Type B pancreatic cell (in vitro differentiated cells): ENCODE data around the gene PRMT5. TPM values are rescaled to one million over a fixed set of nuclear protein-coding genes. Genes with fewer than 3 reads are reported as not detected.

Experiments used
- DNase-seq: peaks from one replicate; pipeline ENCODE4 v3.0.0; 2021; ENCODE audit warnings: mixed read lengths; ENCODE audit not compliant: unreplicated experiment; ENCODE audit errors: extremely low spot score
- H3K27ac Mint-ChIP-seq: 2 replicates; pipeline ENCODE4 v1.8.0; 2021; ENCODE audit warnings: mild to moderate bottlenecking, mixed read lengths
- H3K27me3 Mint-ChIP-seq: 2 replicates; pipeline ENCODE4 v1.8.0; 2021; ENCODE audit warnings: mixed read lengths
- H3K36me3 Mint-ChIP-seq: 2 replicates; pipeline ENCODE4 v1.8.0; 2021; ENCODE audit warnings: mixed read lengths
- H3K4me1 Mint-ChIP-seq: one replicate; pipeline ENCODE4 v1.8.0; 2021; ENCODE audit warnings: mixed read lengths; ENCODE audit not compliant: unreplicated experiment
- H3K4me3 Mint-ChIP-seq: 2 replicates; pipeline ENCODE4 v1.8.0; 2021; ENCODE audit warnings: mild to moderate bottlenecking, mixed read lengths
- H3K9me3 Mint-ChIP-seq: 2 replicates; pipeline ENCODE4 v1.8.0; 2021; ENCODE audit warnings: mixed read lengths
- CTCF ChIP-seq: fragments of 200-600 bp; sonication (generic); conservative IDR thresholded peaks from 2 replicates; pipeline ENCODE4 v1.5.0; 2021; ENCODE audit warnings: antibody characterized with exemption, mild to moderate bottlenecking
- total RNA-seq: library from RNA; stranded (reverse); gene quantifications from 2 replicates; pipeline ENCODE4 v1.2.1, GENCODE V29; 2021; ENCODE audit warnings: low replicate concordance

PRMT5 gene
- total RNA-seq, 1 donor from 2014 or later: 134 TPM

- Mint-ChIP-seq H3K27ac (peak within 1 kb of the TSS; percentile 82), H3K27me3 (no peaks in the 10 kb centered on the region), H3K4me3 (peak within 1 kb of the TSS; percentile 74), H3K36me3 (peaks cover 5% of the 10 kb centered on the region), H3K4me1 (peaks cover 44% of the 10 kb centered on the region), H3K9me3 (no peaks in the 10 kb centered on the region)
- no peak for DNase-seq
- no peak for TF ChIP-seq CTCF
Measured at GRCh38 chr14:22883173-22883976, 45.8 kb downstream of the PRMT5 start, which contains the start of gene REM2. Gene REM2 (plus strand): TSS chr14:22883222. CDS start chr14:22883288, 66 bp downstream.

GRCh38 chr14:22882529-22883172, 46.5 kb downstream of the PRMT5 start:
- peak overlapping the region; percentile 82 for H3K27ac Mint-ChIP-seq
- H3K4me1 Mint-ChIP-seq: peaks cover 43% of the 10 kb centered on the region
- H3K27me3 Mint-ChIP-seq: no peaks in the 10 kb centered on the region
- no peak for DNase-seq
- no peaks in the 10 kb centered on the region for H3K9me3 Mint-ChIP-seq
- H3K4me3 Mint-ChIP-seq: peak overlapping the region; percentile 74
- no peak for TF ChIP-seq CTCF
- peaks cover 11% of the 10 kb centered on the region for H3K36me3 Mint-ChIP-seq

GRCh38 chr14:22882064-22882463, 47.1 kb downstream of the PRMT5 start:
- H3K27ac Mint-ChIP-seq: peak overlapping the region; percentile 82
- peaks cover 37% of the 10 kb centered on the region for H3K4me1 Mint-ChIP-seq
- H3K9me3 Mint-ChIP-seq: no peaks in the 10 kb centered on the region
- H3K4me3 Mint-ChIP-seq: no peak overlapping the region
- TF ChIP-seq CTCF: no peak
- no peaks in the 10 kb centered on the region for H3K27me3 Mint-ChIP-seq
- no peak for DNase-seq
- H3K36me3 Mint-ChIP-seq: peaks cover 11% of the 10 kb centered on the region

DNA sequence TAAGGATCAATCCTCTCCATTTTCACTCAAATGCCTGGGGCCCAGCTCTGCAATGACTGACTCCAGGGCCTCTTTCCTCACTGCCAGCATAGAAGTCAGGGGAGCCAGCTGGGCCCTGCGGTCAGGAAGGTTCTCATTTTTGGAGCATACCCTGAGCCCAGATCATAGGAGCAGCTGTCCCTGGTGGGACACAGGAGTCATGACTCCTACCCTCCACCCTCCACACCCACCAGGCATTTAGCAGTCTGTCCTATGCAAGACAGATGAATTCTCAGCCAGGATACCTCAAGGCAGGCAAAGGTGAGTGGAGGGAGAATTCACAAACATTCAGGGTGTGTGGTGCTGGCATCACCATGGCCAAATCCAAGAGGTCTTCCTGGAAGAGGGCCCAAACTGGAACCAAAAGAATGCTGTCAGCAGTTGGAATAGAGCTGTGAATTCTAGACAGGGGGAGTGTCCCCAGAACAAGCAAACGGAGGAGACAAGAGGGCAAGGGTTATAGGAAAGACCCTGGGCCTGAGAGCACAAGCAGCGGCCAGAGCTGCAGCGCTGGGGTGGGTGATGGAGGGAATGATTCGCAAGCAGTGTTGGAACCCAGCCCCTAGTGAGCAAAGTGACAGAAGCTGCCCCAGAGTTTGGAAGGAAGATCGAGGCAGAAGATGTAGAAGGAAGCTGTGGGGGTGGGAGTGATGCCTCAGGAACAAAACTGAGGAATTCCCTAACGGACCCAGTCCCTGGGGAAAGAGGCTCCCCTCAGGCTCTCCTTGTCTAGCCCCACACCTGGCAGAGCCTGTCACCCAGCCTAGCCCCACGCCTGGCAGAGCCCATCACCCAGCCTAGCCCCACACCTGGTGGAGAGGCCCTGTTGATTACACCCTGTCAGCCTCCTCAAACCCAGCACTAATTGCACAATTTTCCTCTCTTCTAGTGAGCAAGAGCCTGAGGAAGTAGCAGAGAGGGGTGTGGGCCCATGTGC, 50.6 kb downstream of the PRMT5 start:
- DNase-seq: no peak
- H3K27me3 Mint-ChIP-seq: no peaks in the 10 kb centered on the region
- H3K4me1 Mint-ChIP-seq: peaks cover 19% of the 10 kb centered on the region
- no peaks in the 10 kb centered on the region for H3K9me3 Mint-ChIP-seq
- no peak overlapping the region for H3K4me3 Mint-ChIP-seq
- TF ChIP-seq CTCF: no peak
- peak overlapping the region; percentile 60 for H3K27ac Mint-ChIP-seq
- H3K36me3 Mint-ChIP-seq: peaks cover 14% of the 10 kb centered on the region

GRCh38 chr14:22877000-22877501, 52.1 kb downstream of the PRMT5 start:
- DNase-seq: no peak
- no peaks in the 10 kb centered on the region for H3K27me3 Mint-ChIP-seq
- peaks cover 13% of the 10 kb centered on the region for H3K4me1 Mint-ChIP-seq
- H3K36me3 Mint-ChIP-seq: peaks cover 20% of the 10 kb centered on the region
- no peak for TF ChIP-seq CTCF
- no peaks in the 10 kb centered on the region for H3K9me3 Mint-ChIP-seq
- H3K27ac Mint-ChIP-seq: no peak overlapping the region
- no peak overlapping the region for H3K4me3 Mint-ChIP-seq
